ENCODE data around the gene GGA2.
"Not testable (repeated sequence)": the region's sequence is repeated elsewhere in the genome, so short reads cannot be mapped to it uniquely, and the experiment has no call there.

Gene GGA2

GRCh38 chr16:23523321-23523720, 13.0 kb upstream of the GGA2 start:
- no peak for DNase-seq

GRCh38 chr16:23521965-23522364, 11.7 kb upstream of the GGA2 start:
- DNase-seq = no peak

- no peak for DNase-seq
Measured at GRCh38 chr16:23521037-23521743, 10.9 kb upstream of the GGA2 start.

DNA sequence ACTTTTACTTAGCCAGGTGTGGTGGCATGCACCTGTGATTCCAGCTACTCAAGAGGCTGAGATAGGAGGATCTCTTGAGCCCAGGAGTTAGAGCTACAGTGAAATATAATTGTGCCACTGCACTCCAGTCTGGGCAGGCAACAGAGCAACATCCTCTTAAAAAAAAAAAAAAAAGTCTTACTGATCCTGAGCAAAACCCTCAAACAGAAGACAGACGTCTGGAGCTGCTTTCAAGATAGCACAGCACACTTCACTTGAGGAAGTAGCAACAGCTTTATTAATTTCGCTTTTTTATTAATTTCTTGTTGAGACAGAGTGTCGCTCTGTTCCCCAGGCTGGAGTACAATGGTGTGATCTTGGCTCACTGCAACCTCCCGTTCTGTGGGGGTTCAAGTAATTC, 10.2 kb upstream of the GGA2 start:
- no peak for DNase-seq

- DNase-seq = no peak
Measured at GRCh38 chr16:23519282-23519681, 9.0 kb upstream of the GGA2 start.

- DNase-seq = no peak
Measured at GRCh38 chr16:23518435-23518891, 8.2 kb upstream of the GGA2 start.

DNA sequence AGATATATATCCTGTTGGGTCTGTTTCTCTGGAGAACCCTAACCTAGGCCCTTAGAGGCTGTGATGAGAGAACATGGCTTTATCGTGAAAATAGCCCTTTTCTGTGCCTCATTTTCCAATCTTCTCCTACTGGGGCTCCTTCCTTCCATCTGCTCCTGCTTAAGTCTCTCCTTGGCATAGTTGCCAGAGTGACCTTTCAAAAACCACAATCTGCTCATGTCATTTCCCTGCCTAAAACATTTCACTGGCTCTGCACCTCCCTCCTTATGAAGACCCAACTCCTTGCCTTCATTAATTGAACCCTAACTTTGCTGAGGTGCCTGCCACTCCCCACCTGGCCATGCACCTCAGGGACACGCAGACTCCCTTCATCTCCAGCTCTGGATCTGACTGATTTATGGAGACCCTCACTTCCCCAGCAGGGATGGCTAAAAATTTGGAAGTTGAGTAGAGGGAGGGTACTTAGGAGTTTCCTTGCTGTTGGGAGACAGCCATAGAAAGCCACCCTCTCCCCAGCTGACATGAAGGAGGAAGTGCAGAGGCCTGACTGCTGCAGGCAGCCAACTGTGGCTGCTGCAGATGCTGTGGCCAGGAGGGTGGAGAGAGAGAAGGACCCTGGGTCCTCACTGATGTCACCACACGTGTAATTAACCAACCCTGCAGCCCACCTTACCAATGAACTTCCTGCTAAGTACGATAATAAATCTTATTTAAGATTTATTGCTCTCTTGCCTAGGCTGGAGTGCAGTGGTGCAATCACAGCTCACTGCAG, 6.3 kb upstream of the GGA2 start:
- no peak for DNase-seq

GRCh38 chr16:23515881-23516280, 5.6 kb upstream of the GGA2 start:
- no peak for DNase-seq

DNA sequence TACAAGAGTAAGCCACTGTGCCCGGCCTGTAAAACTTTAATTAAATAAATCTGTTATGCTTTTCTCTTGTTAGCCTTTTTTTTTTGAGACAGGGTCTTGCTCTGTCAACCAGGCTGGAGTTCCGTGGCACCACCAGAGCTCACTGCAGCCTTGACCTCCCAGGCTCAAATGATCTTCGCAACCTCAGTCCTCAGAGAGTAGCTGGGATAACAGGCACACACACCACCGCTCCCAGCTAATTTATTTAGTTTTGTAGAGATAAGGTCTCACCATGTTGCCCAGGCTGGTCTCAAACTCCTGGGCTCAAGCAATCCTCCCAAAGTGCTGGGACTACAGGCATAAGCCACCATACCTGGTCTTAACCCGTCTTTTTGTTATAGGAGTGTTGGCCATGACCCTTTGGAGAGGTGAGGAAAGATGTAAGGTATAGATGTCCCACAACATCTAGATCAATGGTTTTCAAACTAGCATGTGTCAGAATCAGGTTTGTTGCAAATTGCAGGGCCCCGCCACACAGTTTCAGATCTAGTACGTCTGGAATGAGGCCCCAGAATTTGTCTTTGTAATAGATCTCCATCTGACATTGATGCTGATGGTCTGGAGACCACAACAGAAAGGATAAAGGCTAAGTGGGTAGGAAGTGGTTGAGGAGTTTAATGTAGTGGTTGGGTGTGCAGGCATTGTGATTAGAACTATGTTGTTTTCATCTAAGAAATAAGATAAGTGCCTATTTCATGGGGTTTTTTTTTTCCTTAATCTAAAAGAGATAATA, 4.3 kb upstream of the GGA2 start:
- no peak for DNase-seq

DNA sequence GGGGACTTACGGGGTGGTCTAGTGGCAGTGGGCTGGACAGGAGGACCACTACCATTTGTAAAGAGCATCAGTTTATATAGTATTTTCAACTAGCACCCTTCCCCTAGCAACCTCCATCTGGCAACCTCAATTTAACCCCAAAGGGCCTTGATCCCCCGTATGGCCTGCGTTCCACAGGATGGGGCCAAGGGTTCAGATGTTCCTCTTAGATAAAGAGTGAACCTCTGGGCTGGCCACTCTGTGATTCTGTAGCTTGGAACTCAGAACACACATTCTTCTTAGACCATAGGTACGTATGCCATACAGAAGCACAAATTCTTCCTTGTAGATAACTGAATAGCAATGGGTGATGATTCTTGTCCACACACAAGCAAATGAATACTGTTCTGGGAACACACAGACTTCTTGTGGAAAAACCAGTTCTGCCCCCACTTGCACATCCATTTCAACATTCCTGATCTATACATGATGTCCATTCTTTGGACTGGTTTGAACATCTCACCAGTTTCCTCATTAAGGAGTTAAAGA, 1.9 kb upstream of the GGA2 start:
- DNase-seq = no peak

DNA sequence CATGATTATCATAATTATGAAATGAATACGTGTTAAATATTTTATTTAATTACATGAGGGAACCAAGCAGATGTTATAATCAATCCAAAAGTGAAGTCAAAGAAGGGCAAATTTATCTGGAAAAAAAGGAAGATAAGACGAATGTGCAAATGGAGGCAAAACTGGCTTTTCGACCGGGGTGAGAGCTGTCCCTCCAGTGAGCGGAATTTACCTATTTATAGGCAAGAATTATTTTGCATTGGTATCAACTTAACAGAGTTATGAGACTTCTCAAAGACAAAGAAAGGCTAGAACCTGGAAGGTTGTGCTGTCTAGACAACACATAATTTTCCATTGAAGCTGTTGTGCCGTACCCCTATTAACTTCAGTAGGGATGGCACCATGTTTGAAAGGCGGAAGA, 1.4 kb upstream of the GGA2 start:
- no peak for DNase-seq

DNA sequence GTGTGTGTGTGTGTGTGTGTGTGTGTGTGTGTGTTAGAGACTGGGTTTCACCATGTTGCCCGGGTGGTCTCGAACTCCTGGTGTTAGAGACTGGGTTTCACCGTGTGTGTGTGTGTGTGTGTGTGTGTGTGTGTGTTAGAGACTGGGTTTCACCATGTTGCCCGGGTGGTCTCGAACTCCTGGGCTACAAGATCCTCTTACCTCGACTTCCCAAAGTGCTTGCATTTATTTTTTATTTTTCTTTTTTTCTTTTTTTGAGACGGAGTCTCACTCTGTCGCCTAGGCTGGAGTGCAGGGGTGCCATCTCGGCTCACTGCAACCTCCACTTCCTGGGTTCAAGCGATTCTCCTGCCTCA, 599 bp upstream of the GGA2 start:
- not testable (repeated sequence) for DNase-seq

DNA sequence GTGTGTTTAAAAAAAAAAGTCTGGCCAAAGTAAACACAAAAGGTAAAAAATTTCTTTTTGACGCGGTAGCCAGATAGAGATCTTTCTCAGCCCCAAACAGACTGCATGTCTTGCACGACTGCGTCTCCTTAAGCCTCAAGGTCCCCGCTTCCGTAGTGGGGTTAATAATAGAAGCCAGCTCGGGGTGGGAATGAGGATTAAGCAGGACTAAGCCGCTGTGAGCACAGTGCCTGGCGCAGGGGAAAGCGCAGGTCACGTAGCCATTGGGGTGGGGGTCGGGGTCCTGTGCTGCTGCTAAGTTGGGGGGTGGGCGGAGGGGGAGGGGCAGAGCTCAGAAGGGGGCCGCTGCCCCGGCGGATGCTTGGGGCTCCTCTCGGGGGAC, 521 bp downstream of the GGA2 start:
- peak; percentile 21 for DNase-seq

DNA sequence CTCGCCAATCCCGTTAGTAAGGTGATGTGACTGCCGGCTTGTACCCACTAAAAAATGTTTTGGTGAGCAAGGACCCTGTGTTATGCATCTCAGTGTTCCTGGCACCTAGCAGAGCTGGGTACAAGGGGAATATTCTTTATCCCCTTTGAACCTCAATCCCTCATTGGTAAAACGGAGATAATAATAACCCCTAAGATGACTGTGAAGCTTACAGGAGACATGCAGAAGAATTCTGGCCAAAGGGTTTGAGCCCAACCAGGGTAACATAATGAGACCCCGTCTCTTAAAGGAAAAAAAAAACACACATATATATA, 896 bp downstream of the GGA2 start:
- DNase-seq = no peak

DNA sequence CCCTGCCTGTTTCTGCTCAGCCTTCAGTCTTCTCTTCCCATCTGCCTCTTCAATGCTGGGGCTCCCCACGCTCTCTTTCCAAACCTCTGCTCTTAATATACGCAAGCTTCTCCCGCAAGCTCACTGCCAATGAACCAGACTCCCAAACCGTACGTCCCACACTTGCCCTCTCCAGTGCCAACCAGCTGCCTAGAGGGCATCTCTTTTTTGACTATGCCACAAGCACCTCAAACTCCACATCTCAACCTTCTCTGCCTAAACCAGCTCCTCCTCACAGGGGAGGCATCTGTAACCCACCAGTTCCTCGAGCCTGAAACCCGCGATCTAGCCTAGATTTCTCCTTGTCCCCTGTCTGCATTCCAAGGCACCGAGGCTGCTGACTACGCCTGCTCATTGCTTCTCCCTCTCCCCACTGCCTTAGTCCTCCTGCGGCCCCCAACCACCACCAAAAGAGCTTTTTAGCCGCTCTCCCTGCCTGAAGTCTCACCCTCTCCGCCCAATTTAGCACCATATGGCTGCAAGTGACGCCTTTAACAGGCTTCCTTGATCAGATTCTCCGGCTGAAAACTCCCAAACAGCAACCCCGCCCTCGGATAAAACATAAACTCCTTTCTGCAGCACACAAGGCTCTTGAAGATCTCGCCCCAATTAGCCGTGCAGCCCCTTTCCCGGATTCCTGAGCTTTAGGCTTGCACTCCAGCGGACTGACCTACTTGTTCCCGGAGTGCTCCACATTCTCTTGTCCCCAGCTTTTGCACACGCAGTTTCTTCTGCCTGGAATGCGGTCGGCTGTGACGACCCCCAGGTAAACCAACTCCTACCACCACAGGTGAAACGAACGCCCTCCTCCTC, 1.5 kb downstream of the GGA2 start:
- no peak for DNase-seq

- no peak for DNase-seq
Measured at GRCh38 chr16:23506606-23506994, 3.7 kb downstream of the GGA2 start.

DNA sequence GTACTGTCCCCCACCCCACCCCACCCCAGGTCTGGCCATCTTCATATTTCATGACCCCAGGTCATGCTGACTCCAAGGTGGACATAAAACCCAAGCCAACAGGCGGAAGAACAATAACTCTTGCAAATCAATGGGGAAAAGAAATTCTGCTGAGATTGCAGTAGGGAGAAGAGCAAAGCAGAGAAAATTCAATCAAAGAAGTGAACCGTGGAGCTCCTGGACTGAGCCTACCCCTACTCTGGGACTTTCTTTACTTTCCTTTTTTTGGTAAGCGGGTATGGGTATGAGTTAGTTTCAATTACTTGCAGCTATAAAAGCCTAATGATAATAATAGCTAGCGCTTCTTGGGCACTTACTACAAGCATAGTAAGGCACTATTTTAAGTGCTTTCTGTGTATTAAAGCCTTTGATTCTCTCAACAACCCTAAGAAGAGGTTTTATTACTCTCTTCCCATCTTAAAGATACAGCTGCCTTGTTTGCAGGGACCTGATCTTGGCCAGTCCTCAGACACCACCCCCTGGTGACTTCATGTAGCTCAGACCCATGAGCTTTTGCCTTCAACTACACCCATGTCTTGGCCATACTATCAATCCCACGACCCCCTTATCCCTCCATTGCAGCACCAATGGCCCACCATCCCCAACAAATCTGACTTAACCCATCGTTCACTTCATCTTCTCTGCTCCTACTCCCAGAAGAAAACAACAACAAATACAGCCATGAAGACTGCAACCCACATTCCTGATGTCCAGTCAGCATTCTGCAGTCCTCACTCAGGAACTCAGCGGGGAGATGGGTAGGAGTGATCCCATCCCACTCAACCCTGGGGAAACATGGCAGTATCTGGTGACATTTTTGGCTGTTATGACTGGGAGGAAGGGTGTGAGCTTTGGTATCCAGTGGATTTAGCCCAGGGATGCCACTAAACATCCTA, 4.4 kb downstream of the GGA2 start:
- no peak for DNase-seq

DNA sequence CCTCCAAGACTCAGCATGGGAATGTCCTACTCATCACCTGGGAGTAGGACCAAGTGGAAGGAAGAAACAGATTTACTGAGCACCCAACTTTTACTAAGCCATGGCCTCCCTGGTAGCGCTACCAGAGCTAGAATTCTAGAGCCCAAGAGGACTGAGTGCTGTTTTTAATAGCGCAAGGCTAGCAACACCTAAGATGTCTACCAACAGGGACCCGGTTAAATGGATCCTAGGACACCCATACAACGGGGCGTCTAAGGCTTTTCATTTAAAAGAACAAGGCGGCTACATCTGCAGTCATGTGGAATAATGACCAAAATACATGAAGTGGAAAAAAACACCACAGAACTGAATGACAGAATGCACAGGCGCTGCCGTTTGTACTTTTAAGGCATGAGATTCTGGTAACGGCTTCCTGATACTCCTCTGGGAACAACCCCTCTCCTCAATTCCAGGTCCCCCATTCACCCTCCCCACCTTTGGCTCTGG, 5.1 kb downstream of the GGA2 start:
- no peak for DNase-seq

- no peak for DNase-seq
Measured at GRCh38 chr16:23504453-23505179, 5.7 kb downstream of the GGA2 start.

DNA sequence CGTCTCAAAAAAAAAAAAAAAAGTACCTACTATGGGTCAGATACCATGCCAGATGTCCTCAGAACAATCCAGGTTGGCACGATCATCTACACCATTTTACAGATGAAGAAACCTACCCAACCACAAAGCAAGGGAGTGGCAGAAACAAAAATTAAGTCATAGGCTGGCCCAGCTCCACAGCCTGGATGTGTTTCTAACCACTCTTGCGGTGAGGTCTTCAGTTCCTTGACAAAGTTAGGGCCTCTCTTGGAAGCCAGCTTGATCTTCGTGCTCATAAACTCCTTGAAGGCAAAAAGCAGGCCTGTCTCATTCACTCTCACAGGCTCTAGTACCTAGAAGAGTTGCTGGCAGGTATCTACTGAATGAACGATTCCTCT, 6.2 kb downstream of the GGA2 start:
- DNase-seq = no peak

DNA sequence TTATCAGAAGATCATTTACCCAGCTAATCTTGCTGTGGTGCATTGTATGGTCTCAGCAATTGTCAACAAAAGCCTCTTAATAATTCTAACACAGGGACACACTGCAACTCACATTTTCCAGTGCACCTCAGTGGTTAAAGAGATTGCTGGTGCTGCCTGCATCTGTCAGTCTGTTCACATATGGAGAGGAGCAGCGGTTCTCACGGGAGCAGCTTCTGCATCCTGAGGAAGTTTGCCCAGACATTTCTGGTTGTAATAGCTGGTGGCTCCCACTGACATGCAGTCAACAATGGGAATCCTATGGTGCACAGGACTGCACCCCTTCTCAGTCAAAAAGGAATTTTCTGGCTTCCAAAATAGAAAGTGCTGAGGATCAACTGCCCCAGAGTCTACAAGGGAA, 7.8 kb downstream of the GGA2 start:
- DNase-seq = no peak

Measured in NCI-H748 treated with DMSO at 0.1 percent for 48 hours (cell line).